ENCODE measurements around the gene CHRNA4. TPM values are rescaled to one million over a fixed set of nuclear protein-coding genes. Genes with fewer than 3 reads are reported as not detected.

The CHRNA4 gene
- total and polyA plus RNA-seq, 10 of the 15 experiments (the other 5 are each of a cell fraction or from before 2014, with no cell fraction given): 0.04 to 0.41 (median 0.06) TPM; not detected in 5

GRCh38 chr20:63406011-63406410, 44.9 kb upstream of the CHRNA4 start (continued):
- no peak for TF ChIP-seq ELK1 (IDR thresholded peaks at IDR 0.05; ENCODE audit: low read depth, low read length)
- TF ChIP-seq ESRRA (IDR thresholded peaks at IDR 0.05; ENCODE audit: low read length): no peak
- no peak for TF ChIP-seq BCL11A (IDR thresholded peaks at IDR 0.05; ENCODE audit: low read depth, low read length)
- TF ChIP-seq ZSCAN29 (IDR thresholded peaks at IDR 0.05): no peak
- TF ChIP-seq, protein P1, sequence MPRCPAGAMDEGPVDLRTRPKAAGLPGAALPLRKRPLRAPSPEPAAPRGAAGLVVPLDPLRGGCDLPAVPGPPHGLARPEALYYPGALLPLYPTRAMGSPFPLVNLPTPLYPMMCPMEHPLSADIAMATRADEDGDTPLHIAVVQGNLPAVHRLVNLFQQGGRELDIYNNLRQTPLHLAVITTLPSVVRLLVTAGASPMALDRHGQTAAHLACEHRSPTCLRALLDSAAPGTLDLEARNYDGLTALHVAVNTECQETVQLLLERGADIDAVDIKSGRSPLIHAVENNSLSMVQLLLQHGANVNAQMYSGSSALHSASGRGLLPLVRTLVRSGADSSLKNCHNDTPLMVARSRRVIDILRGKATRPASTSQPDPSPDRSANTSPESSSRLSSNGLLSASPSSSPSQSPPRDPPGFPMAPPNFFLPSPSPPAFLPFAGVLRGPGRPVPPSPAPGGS (IDR thresholded peaks at IDR 0.05; ENCODE audit: borderline replicate concordance, insufficient read depth, low read depth, low read length, poor library complexity, severe bottlenecking): no peak
- no peak for TF ChIP-seq ZNF384 (IDR thresholded peaks at IDR 0.05; ENCODE audit: borderline replicate concordance, low read depth, low read length)
- TF ChIP-seq PAX5 (IDR thresholded peaks at IDR 0.05; ENCODE audit: borderline replicate concordance, low read depth, low read length): no peak

DNA sequence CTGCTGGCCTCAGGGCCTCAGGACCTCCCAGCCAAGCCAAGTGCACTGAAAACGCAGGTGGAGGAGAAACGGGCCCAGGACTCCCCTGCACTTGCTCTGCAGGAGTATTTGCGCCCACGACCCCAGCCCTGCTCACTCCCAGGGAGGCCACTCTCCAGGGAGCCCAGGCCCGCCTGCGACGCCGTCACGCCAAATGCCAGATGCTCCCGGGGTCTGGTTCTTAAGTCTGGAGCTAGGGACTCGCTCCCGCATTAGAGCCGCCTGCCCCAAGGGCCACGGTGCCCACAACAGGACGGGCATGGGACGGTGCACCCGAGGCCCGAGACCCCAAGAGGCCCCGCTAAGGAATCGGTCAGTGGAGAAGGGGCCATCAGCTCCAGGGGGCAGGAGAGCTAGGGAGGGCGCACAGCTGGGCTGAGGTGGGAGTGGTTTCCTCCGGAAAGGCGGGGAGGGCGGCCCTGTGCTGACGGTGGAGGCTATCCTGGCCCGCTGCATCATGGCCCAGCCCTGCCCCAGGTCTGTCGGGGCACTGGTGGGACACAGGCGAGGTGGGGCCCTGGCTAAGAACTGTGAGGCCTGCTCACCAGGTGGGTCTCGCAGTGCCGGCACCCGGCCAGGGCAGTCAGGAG, 44.1 kb upstream of the CHRNA4 start:
- H3K4me3 ChIP-seq: no peak overlapping the region
- no peaks in the 10 kb centered on the region for H3K9me3 ChIP-seq (replicated peaks; ENCODE audit: control insufficient read depth, insufficient read depth, low read length)
- WGBS (ENCODE audit: insufficient coverage, insufficient replicate concordance, low lambda C conversion rate, missing lambda C conversion rate): 54% methylated on average over 26 of the region's 31 CpGs
- no peak for FAIRE-seq
- ChIA-PET CTCF (no interaction called here), RAD21 (ENCODE audit: unreplicated experiment) (no interaction called here), POLR2A (no interaction called here), SMC1A (ENCODE audit: uncharacterized antibody, unreplicated experiment) (no interaction called here)
- H3K4me1 ChIP-seq (ENCODE audit: control insufficient read depth, insufficient read depth, low read length): no peaks in the 10 kb centered on the region
- intact Hi-C loops (cut with micrococcal nuclease; ENCODE audit: unreplicated experiment): no loop called here
- no peak overlapping the region for H3K9ac ChIP-seq (ENCODE audit: control insufficient read depth, insufficient read depth, low read length)
- H3K36me3 ChIP-seq (ENCODE audit: control insufficient read depth in 2 of 2, insufficient read depth in 2 of 2, low read length in 1 of 2): no peaks in the 10 kb centered on the region
- no peaks in the 10 kb centered on the region for H3K27me3 ChIP-seq (replicated peaks in 1 of 2; ENCODE audit: control insufficient read depth in 2 of 2, insufficient read depth in 2 of 2, low read length in 1 of 2)
- H3K4me2 ChIP-seq (ENCODE audit: control insufficient read depth, insufficient read depth): no peak overlapping the region
- no TSS peak for BruUV-seq (replicated peaks)
- in situ Hi-C loops (cut with MboI): no loop called here
- TF ChIP-seq KAT2A (conservative IDR thresholded peaks at IDR 0.05; ENCODE audit: control insufficient read depth, low read depth, low read length) (no peak), SIN3A (IDR thresholded peaks at IDR 0.05; ENCODE audit: low read depth, low read length) (no peak), YY1 (IDR thresholded peaks at IDR 0.05; ENCODE audit: low read depth, low read length) (no peak), EED (IDR thresholded peaks at IDR 0.05; ENCODE audit: low read depth) (no peak), CBFB (IDR thresholded peaks at IDR 0.05; ENCODE audit: low read depth) (no peak), IRF3 (IDR thresholded peaks at IDR 0.05) (no peak), EGR1 (IDR thresholded peaks at IDR 0.05; ENCODE audit: borderline replicate concordance in 1 of 2, low read depth in 2 of 2, low read length in 2 of 2) (no peak), MYB (IDR thresholded peaks at IDR 0.05; ENCODE audit: borderline replicate concordance, low read depth, low read length) (no peak), ZSCAN29 (IDR thresholded peaks at IDR 0.05) (no peak), ZNF24 (IDR thresholded peaks at IDR 0.05) (no peak), CREM (IDR thresholded peaks at IDR 0.05; ENCODE audit: low read depth) (no peak), SP1 (IDR thresholded peaks at IDR 0.05; ENCODE audit: low read depth, low read length) (no peak), NFYB (IDR thresholded peaks at IDR 0.05; ENCODE audit: insufficient read depth, low read depth, low read length) (no peak)
- H4K20me1 ChIP-seq (ENCODE audit: control insufficient read depth, insufficient read depth): no peaks in the 10 kb centered on the region
- H2AFZ ChIP-seq (ENCODE audit: control insufficient read depth, low read depth, low read length): no peak overlapping the region
- H3K27ac ChIP-seq (ENCODE audit: control insufficient read depth, insufficient read depth): no peak overlapping the region
- no peaks in the 10 kb centered on the region for H3K79me2 ChIP-seq (ENCODE audit: control insufficient read depth, insufficient read depth, low read length)
- no peak for ATAC-seq
- DNase-seq (ENCODE audit: low read depth, low spot score): no peak
